ENCODE data around the gene SRCAP. TPM values are rescaled to one million over a fixed set of nuclear protein-coding genes. Genes with fewer than 3 reads are reported as not detected.

The SRCAP gene
- total RNA-seq, 1 donor from 2014 or later: 60.1 TPM

- peaks cover 12% of the 10 kb centered on the region for H3K9me3 Mint-ChIP-seq (ENCODE audit: unreplicated experiment)
- H3K4me3 Mint-ChIP-seq (ENCODE audit: unreplicated experiment): peak overlapping the region; percentile 96
- peaks cover 9% of the 10 kb centered on the region for H3K27me3 Mint-ChIP-seq (ENCODE audit: unreplicated experiment)
- peaks cover 4% of the 10 kb centered on the region for H3K36me3 Mint-ChIP-seq (ENCODE audit: unreplicated experiment)
- DNase-seq: peak; percentile 66
- peak overlapping the region; percentile 74 for H3K27ac Mint-ChIP-seq (ENCODE audit: unreplicated experiment)
- TF ChIP-seq CTCF (IDR thresholded peaks at IDR 0.05; ENCODE audit: partially characterized antibody, unreplicated experiment): no peak
- peaks cover 4% of the 10 kb centered on the region for H3K4me1 Mint-ChIP-seq (ENCODE audit: low read depth, unreplicated experiment)
Observed at GRCh38 chr16:30748634-30749445, 49.9 kb downstream of the SRCAP start.

GRCh38 chr16:30750201-30750600 is 51.2 kb downstream of the SRCAP start:
- no peak for TF ChIP-seq CTCF (IDR thresholded peaks at IDR 0.05; ENCODE audit: partially characterized antibody, unreplicated experiment)

GRCh38 chr16:30750876-30751465 is 52.0 kb downstream of the SRCAP start:
- Mint-ChIP-seq H3K4me3 (ENCODE audit: unreplicated experiment) (no peak overlapping the region), H3K27me3 (ENCODE audit: unreplicated experiment) (peaks cover 9% of the 10 kb centered on the region), H3K36me3 (ENCODE audit: unreplicated experiment) (no peaks in the 10 kb centered on the region), H3K9me3 (ENCODE audit: unreplicated experiment) (peaks cover 8% of the 10 kb centered on the region), H3K4me1 (ENCODE audit: low read depth, unreplicated experiment) (peaks cover 4% of the 10 kb centered on the region), H3K27ac (ENCODE audit: unreplicated experiment) (peak overlapping the region; percentile 29)
- DNase-seq: no peak
- no peak for TF ChIP-seq CTCF (IDR thresholded peaks at IDR 0.05; ENCODE audit: partially characterized antibody, unreplicated experiment)

More at GRCh38 chr16:30750201-30750600, 51.2 kb downstream of the SRCAP start:
- H3K9me3 Mint-ChIP-seq (ENCODE audit: unreplicated experiment): peaks cover 9% of the 10 kb centered on the region
- H3K27ac Mint-ChIP-seq (ENCODE audit: unreplicated experiment): no peak overlapping the region
- peaks cover 9% of the 10 kb centered on the region for H3K27me3 Mint-ChIP-seq (ENCODE audit: unreplicated experiment)
- H3K4me1 Mint-ChIP-seq (ENCODE audit: low read depth, unreplicated experiment): peaks cover 4% of the 10 kb centered on the region
- DNase-seq: no peak
- no peak overlapping the region for H3K4me3 Mint-ChIP-seq (ENCODE audit: unreplicated experiment)
- H3K36me3 Mint-ChIP-seq (ENCODE audit: unreplicated experiment): peaks cover 2% of the 10 kb centered on the region

GRCh38 chr16:30753596-30753995 is 54.6 kb downstream of the SRCAP start:
- Mint-ChIP-seq H3K4me3 (ENCODE audit: unreplicated experiment) (no peak overlapping the region), H3K4me1 (ENCODE audit: low read depth, unreplicated experiment) (peaks cover 2% of the 10 kb centered on the region), H3K36me3 (ENCODE audit: unreplicated experiment) (no peaks in the 10 kb centered on the region), H3K9me3 (ENCODE audit: unreplicated experiment) (peaks cover 2% of the 10 kb centered on the region), H3K27me3 (ENCODE audit: unreplicated experiment) (peaks cover 4% of the 10 kb centered on the region), H3K27ac (ENCODE audit: unreplicated experiment) (no peak overlapping the region)
- no peak for TF ChIP-seq CTCF (IDR thresholded peaks at IDR 0.05; ENCODE audit: partially characterized antibody, unreplicated experiment)
- DNase-seq: no peak
